ENCODE measurements around the gene TSTD1. TPM values are rescaled to one million over a fixed set of nuclear protein-coding genes. Genes with fewer than 3 reads are reported as not detected.
"Not testable (repeated sequence)": the region's sequence is repeated elsewhere in the genome, so short reads cannot be mapped to it uniquely, and the experiment has no call there.

Gene TSTD1
- total RNA-seq, 1 donor from 2014 or later, result 49.7 TPM

DNA sequence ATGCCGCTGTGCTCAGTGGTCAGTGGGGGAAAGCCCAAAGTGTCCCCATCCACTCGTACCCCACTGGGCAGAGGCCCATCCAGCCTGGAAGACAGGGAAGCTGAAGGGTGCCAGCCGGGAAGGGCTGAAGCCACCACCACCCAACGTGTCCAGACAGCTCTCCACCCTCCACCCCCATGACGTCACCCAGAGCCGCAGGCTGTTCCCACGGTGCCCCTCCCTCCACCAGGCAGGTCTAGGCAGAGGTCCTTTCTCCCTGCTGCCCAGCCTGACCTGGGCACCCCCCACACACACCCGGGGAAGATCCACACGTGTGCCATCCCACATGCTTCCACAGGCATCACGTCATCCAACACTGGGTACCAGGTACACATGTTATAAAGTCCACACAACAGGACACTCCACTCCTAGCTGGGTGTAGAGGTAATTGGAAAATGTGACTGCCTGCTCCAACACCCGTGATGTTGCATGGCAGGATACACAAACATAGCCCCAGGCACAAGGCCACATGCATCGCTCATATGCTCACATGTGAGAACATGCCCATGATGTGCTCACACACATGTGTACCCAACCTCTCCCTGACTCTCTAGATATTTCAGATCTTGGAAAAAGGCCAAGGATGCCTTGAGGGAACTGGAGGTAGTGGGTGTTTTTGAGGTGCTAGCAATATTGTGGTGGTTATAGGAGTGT lies 36.1 kb upstream of the TSTD1 start:
- Mint-ChIP-seq H3K27ac (no peak overlapping the region), H3K4me3 (no peak overlapping the region), H3K4me1 (peaks cover 29% of the 10 kb centered on the region), H3K36me3 (ENCODE audit: low read depth) (no peaks in the 10 kb centered on the region), H3K27me3 (no peaks in the 10 kb centered on the region), H3K9me3 (no peaks in the 10 kb centered on the region)
- intact Hi-C loops (cut with micrococcal nuclease), result no loop called here
- DNase-seq, result no peak

- Mint-ChIP-seq H3K27ac (peak overlapping the region; percentile 63), H3K4me1 (peaks cover 35% of the 10 kb centered on the region), H3K9me3 (no peaks in the 10 kb centered on the region), H3K4me3 (no peak overlapping the region), H3K27me3 (no peaks in the 10 kb centered on the region), H3K36me3 (ENCODE audit: low read depth) (peaks cover 4% of the 10 kb centered on the region)
- intact Hi-C loops (cut with micrococcal nuclease), result no loop called here
- no peak for DNase-seq
Measured at GRCh38 chr1:161073474-161074121, 34.8 kb upstream of the TSTD1 start.

DNA sequence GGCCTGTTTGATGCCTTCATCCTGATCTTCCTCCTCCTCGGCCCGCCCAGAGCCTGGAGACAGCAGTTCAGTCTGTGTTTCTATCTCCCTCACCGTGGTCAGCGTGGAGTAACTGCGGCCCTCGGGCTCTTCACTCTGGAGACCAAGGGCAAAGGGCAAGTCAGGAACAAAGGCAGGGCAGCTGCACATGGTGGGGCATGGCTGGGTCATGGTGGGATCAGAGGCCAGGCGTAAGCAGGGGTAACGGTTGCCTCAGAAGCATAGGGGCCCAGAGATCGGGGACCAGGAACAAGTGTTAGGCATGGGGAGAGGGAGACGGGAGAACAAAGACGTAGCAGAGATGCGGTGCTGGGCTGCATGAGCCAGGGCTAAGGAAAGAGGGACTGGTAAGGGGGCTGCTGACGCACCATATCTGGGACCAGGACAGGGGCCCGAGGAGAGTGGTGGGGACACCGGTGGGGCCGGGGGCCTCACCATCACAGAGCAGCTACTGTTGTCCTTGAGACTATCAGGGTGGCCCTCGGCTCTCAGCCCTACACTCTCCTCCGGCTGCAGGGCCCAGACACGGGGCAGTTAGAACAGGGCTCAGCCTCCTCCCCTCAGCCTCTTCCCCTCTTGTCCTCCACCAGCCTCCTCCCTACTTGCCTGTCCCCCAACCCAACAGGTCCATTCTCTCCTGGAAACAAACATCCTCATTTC lies 34.1 kb upstream of the TSTD1 start:
- Mint-ChIP-seq H3K4me1 (peaks cover 39% of the 10 kb centered on the region), H3K4me3 (no peak overlapping the region), H3K27ac (peak overlapping the region; percentile 63), H3K27me3 (no peaks in the 10 kb centered on the region), H3K9me3 (no peaks in the 10 kb centered on the region), H3K36me3 (ENCODE audit: low read depth) (peaks cover 10% of the 10 kb centered on the region)
- intact Hi-C loops (cut with micrococcal nuclease), result loop anchor here (1.0 kb wide), 1 partner anchor 24 kb away; no protein-coding TSS in a partner anchor
- DNase-seq, result no peak

GRCh38 chr1:161071886-161072371 lies 33.2 kb upstream of the TSTD1 start:
- no peak overlapping the region for H3K4me3 Mint-ChIP-seq
- H3K4me1 Mint-ChIP-seq, result peaks cover 47% of the 10 kb centered on the region
- H3K36me3 Mint-ChIP-seq (ENCODE audit: low read depth), result peaks cover 15% of the 10 kb centered on the region
- peak; percentile 86 for DNase-seq
- no peaks in the 10 kb centered on the region for H3K27me3 Mint-ChIP-seq
- intact Hi-C loops (cut with micrococcal nuclease), result loop anchor here (1.0 kb wide), 1 partner anchor 25 kb away; no protein-coding TSS in a partner anchor
- peak overlapping the region; percentile 69 for H3K27ac Mint-ChIP-seq
- H3K9me3 Mint-ChIP-seq, result no peaks in the 10 kb centered on the region

- peaks cover 21% of the 10 kb centered on the region for H3K36me3 Mint-ChIP-seq (ENCODE audit: low read depth)
- intact Hi-C loops (cut with micrococcal nuclease), result loop anchor here (1.0 kb wide), 1 partner anchor 22 kb away; no protein-coding TSS in a partner anchor
- H3K9me3 Mint-ChIP-seq, result no peaks in the 10 kb centered on the region
- peak overlapping the region; percentile 81 for H3K27ac Mint-ChIP-seq
- H3K4me3 Mint-ChIP-seq, result peak overlapping the region; percentile 47
- no peaks in the 10 kb centered on the region for H3K27me3 Mint-ChIP-seq
- DNase-seq, result no peak
- H3K4me1 Mint-ChIP-seq, result peaks cover 53% of the 10 kb centered on the region
Measured at GRCh38 chr1:161070761-161071160, 32.0 kb upstream of the TSTD1 start.

GRCh38 chr1:161069731-161070270 lies 31.0 kb upstream of the TSTD1 start, which contains the start of gene ARHGAP30:
TSS of gene ARHGAP30 (minus strand) at chr1:161069891. CDS start at chr1:161069624, 267 bp downstream.
- DNase-seq, result peak; percentile 96
- Mint-ChIP-seq H3K27ac (peak within 1 kb of the TSS; percentile 97), H3K36me3 (ENCODE audit: low read depth) (peaks cover 21% of the 10 kb centered on the region), H3K9me3 (no peaks in the 10 kb centered on the region), H3K27me3 (no peaks in the 10 kb centered on the region), H3K4me1 (peaks cover 51% of the 10 kb centered on the region), H3K4me3 (peak within 1 kb of the TSS; percentile 99)
- intact Hi-C loops (cut with micrococcal nuclease), result loop anchor here (1.0 to 5.0 kb wide), 2 partner anchors 22 to 62 kb away; partner anchors contain the start of gene DEDD

DNA sequence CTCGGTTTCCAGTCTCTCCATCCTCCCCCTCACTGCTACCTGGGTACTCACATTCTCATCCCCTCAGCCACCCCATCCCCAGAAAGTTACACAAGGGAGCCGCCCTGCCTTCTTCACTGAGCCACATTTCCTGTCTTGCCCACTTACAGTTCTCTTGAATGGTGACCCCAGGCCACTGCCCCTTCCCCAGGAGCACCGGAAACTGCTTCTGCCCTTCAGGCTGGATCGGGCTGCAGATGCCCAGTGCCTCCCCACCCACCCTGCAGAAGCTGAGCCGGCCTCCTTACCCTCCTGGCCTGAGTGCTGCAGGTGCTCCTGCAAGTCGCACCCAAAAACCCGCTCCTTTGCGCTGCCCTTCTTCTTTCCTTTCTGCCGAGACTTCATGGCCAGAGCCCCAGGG lies 30.5 kb upstream of the TSTD1 start:
- Mint-ChIP-seq H3K9me3 (no peaks in the 10 kb centered on the region), H3K4me1 (peaks cover 54% of the 10 kb centered on the region), H3K27me3 (no peaks in the 10 kb centered on the region), H3K27ac (peak overlapping the region; percentile 97), H3K36me3 (ENCODE audit: low read depth) (peaks cover 26% of the 10 kb centered on the region), H3K4me3 (peak overlapping the region; percentile 99)
- DNase-seq, result peak; percentile 79
- intact Hi-C loops (cut with micrococcal nuclease), result loop anchor here (5.0 kb wide), 1 partner anchor 63 kb away; the partner anchor contains the start of gene DEDD

GRCh38 chr1:161068306-161069234 lies 29.8 kb upstream of the TSTD1 start:
- DNase-seq, result peak; percentile 96
- H3K27ac Mint-ChIP-seq, result peak overlapping the region; percentile 97
- peak overlapping the region; percentile 99 for H3K4me3 Mint-ChIP-seq
- H3K9me3 Mint-ChIP-seq, result no peaks in the 10 kb centered on the region
- intact Hi-C loops (cut with micrococcal nuclease), result loop anchor here (1.0 to 5.0 kb wide), 5 partner anchors 22 to 85 kb away; partner anchors contain the start of genes DEDD and UFC1
- peaks cover 29% of the 10 kb centered on the region for H3K36me3 Mint-ChIP-seq (ENCODE audit: low read depth)
- no peaks in the 10 kb centered on the region for H3K27me3 Mint-ChIP-seq
- H3K4me1 Mint-ChIP-seq, result peaks cover 59% of the 10 kb centered on the region

DNA sequence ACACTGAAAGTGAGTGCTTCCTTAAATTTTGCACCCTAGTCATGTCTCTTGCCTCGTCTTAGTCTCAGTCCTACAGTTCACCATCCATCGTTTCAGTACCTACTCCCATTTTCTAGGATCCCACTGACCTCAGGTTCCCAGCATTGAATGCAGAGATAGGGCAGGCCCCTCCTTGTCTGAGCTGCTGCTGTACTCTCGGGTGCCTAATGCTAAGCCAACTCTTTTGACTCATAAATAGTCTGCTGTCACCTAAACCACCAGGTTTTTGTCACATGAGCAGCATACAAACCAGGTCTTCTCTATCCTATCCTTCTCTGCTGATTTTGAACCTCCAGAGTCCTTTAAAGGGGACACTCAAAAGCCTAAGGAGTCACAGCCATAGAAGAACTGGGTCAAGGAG lies 27.9 kb upstream of the TSTD1 start:
- Mint-ChIP-seq H3K27ac (peak overlapping the region; percentile 92), H3K4me3 (peak overlapping the region; percentile 99), H3K9me3 (no peaks in the 10 kb centered on the region), H3K4me1 (peaks cover 59% of the 10 kb centered on the region), H3K27me3 (no peaks in the 10 kb centered on the region), H3K36me3 (ENCODE audit: low read depth) (peaks cover 38% of the 10 kb centered on the region)
- intact Hi-C loops (cut with micrococcal nuclease), result loop anchor here (5.0 kb wide), 1 partner anchor 66 kb away; the partner anchor contains the start of gene DEDD
- DNase-seq, result peak; percentile 65

GRCh38 chr1:161065681-161066080 lies 26.9 kb upstream of the TSTD1 start:
- H3K36me3 Mint-ChIP-seq (ENCODE audit: low read depth), result peaks cover 38% of the 10 kb centered on the region
- intact Hi-C loops (cut with micrococcal nuclease), result loop anchor here (5.0 kb wide), 1 partner anchor 67 kb away; the partner anchor contains the start of gene DEDD
- H3K9me3 Mint-ChIP-seq, result not testable (repeated sequence)

GRCh38 chr1:161063936-161064335 lies 25.2 kb upstream of the TSTD1 start:
- H3K4me3 Mint-ChIP-seq, result peak overlapping the region; percentile 65
- H3K27me3 Mint-ChIP-seq; H3K9me3 Mint-ChIP-seq; intact Hi-C loops (cut with micrococcal nuclease); DNase-seq: not testable (repeated sequence)
- H3K27ac Mint-ChIP-seq, result peak overlapping the region; percentile 46
- H3K4me1 Mint-ChIP-seq, result peaks cover 58% of the 10 kb centered on the region
- H3K36me3 Mint-ChIP-seq (ENCODE audit: low read depth), result peaks cover 47% of the 10 kb centered on the region

More at GRCh38 chr1:161065681-161066080, 26.9 kb upstream of the TSTD1 start:
- H3K4me3 Mint-ChIP-seq, result peak overlapping the region; percentile 64
- peaks cover 58% of the 10 kb centered on the region for H3K4me1 Mint-ChIP-seq
- DNase-seq, H3K27ac Mint-ChIP-seq, H3K27me3 Mint-ChIP-seq: not testable (repeated sequence)

- H3K27ac Mint-ChIP-seq, result no peak overlapping the region
- peaks cover 38% of the 10 kb centered on the region for H3K4me1 Mint-ChIP-seq
- intact Hi-C loops (cut with micrococcal nuclease), result no loop called here
- DNase-seq, result no peak
- peaks cover 46% of the 10 kb centered on the region for H3K36me3 Mint-ChIP-seq (ENCODE audit: low read depth)
- no peak overlapping the region for H3K4me3 Mint-ChIP-seq
- H3K9me3 Mint-ChIP-seq, result no peaks in the 10 kb centered on the region
- no peaks in the 10 kb centered on the region for H3K27me3 Mint-ChIP-seq
Measured at GRCh38 chr1:161061419-161061818, 22.7 kb upstream of the TSTD1 start.

All from activated CD4-positive, alpha-beta T cell treated with anti-CD3 and anti-CD28 coated beads, Interleukin-2, amount 10 ng/mL, durations not matched to agents 24 days and 14 days (primary cell).